ENCODE data around the gene PMEL.
A peak's percentile ranks its signal among the peaks of the same experiment; 100 is the strongest.

Gene PMEL

GRCh38 chr12:55912908-55913307, 52.9 kb downstream of the PMEL start:
- no peak for DNase-seq

GRCh38 chr12:55909513-55909884, 56.3 kb downstream of the PMEL start:
- no peak for DNase-seq

- DNase-seq: peak; percentile 30
Observed at GRCh38 chr12:55908726-55909512, 56.9 kb downstream of the PMEL start.

DNA sequence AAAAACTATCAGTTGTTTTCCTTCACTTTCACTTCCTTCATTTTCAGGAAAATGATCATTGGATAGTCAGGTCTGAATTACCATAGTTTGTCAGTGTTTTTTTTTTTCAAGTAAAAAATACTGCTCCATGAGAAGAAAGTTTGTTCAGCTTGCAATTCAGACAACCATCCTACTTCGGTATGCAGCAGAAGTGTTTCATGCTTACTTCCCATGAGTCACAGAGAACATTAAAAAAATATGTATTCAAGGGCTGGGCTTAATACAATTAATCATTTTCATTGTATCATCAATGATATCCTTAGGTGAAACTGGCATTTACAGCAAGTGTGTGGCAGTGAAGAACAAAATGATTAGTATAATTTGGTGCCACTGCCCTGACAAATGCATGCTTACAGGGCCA, 59.8 kb downstream of the PMEL start:
- no peak for DNase-seq
